ENCODE measurements around the gene MAP7D3. TPM values are rescaled to one million over a fixed set of nuclear protein-coding genes. Genes with fewer than 3 reads are reported as not detected.
"Not testable (repeated sequence)": the region's sequence is repeated elsewhere in the genome, so short reads cannot be mapped to it uniquely, and the experiment has no call there.

MAP7D3 gene
- total RNA-seq = 10 to 100 TPM; 14.3 to 19.8 TPM

GRCh38 chrX:136251041-136251991 is at the start of gene MAP7D3:
MAP7D3 (minus strand) TSS chrX:136251400; CDS start chrX:136251358, 42 bp downstream.
- peak; percentile 56 to 66 for DNase-seq (ENCODE audit: low spot score in 2 of 2)
- no peaks in the 10 kb centered on the region for H3K9me3 Mint-ChIP-seq
- peak; percentile 88 to 95 for ATAC-seq
- H3K36me3 Mint-ChIP-seq = no peaks in the 10 kb centered on the region
- H3K27ac Mint-ChIP-seq = peak within 1 kb of the TSS; percentile 75 to 76

- not testable (repeated sequence) for DNase-seq (ENCODE audit: low spot score in 2 of 2); H3K9me3 Mint-ChIP-seq; H3K27ac Mint-ChIP-seq; H3K36me3 Mint-ChIP-seq; ATAC-seq
These were observed 49.5 kb upstream of the MAP7D3 start, which contains the start of gene ADGRG4 for GRCh38 chrX:136300721-136301120. ADGRG4 (plus strand) TSS chrX:136300963; CDS start chrX:136308778, 7,815 bp downstream.

- Mint-ChIP-seq H3K27ac (no peak overlapping the region), H3K36me3 (no peaks in the 10 kb centered on the region), H3K9me3 (no peaks in the 10 kb centered on the region)
- ATAC-seq (no peak), DNase-seq (ENCODE audit: low spot score in 2 of 2) (no peak)
These were observed 44.2 kb upstream of the MAP7D3 start for GRCh38 chrX:136295380-136295779.

- no peak for ATAC-seq
- H3K36me3 Mint-ChIP-seq = no peaks in the 10 kb centered on the region
These were observed 41.5 kb upstream of the MAP7D3 start for GRCh38 chrX:136292656-136293055.

GRCh38 chrX:136291824-136292223 is 40.6 kb upstream of the MAP7D3 start:
- Mint-ChIP-seq H3K36me3 (no peaks in the 10 kb centered on the region), H3K27ac (no peak overlapping the region), H3K9me3 (no peaks in the 10 kb centered on the region)
- DNase-seq (ENCODE audit: low spot score in 2 of 2) = no peak
- no peak for ATAC-seq

More at GRCh38 chrX:136292656-136293055, 41.5 kb upstream of the MAP7D3 start:
- no peak for DNase-seq (ENCODE audit: low spot score in 2 of 2)
- Mint-ChIP-seq H3K27ac (no peak overlapping the region), H3K9me3 (no peaks in the 10 kb centered on the region)

- not testable (repeated sequence) for DNase-seq (ENCODE audit: low spot score in 2 of 2); H3K36me3 Mint-ChIP-seq; H3K9me3 Mint-ChIP-seq; H3K27ac Mint-ChIP-seq; ATAC-seq
These were observed 35.2 kb upstream of the MAP7D3 start for GRCh38 chrX:136286375-136286774.

- no peaks in the 10 kb centered on the region for H3K36me3 Mint-ChIP-seq
- ATAC-seq = no peak
- H3K9me3 Mint-ChIP-seq = no peaks in the 10 kb centered on the region
- DNase-seq (ENCODE audit: low spot score in 2 of 2) = no peak
- no peak overlapping the region for H3K27ac Mint-ChIP-seq
These were observed 24.4 kb upstream of the MAP7D3 start for GRCh38 chrX:136275553-136275952.

- H3K36me3 Mint-ChIP-seq = no peaks in the 10 kb centered on the region
- no peak overlapping the region for H3K27ac Mint-ChIP-seq
- no peak for ATAC-seq
- DNase-seq (ENCODE audit: low spot score in 2 of 2) = no peak
- H3K9me3 Mint-ChIP-seq = no peaks in the 10 kb centered on the region
These were observed 22.8 kb upstream of the MAP7D3 start for GRCh38 chrX:136273986-136274385.

GRCh38 chrX:136272325-136272724 is 21.1 kb upstream of the MAP7D3 start:
- Mint-ChIP-seq H3K9me3 (no peaks in the 10 kb centered on the region), H3K36me3 (no peaks in the 10 kb centered on the region), H3K27ac (no peak overlapping the region)
- ATAC-seq (no peak), DNase-seq (ENCODE audit: low spot score in 2 of 2) (no peak)

GRCh38 chrX:136271300-136271699 is 20.1 kb upstream of the MAP7D3 start:
- H3K9me3 Mint-ChIP-seq = no peaks in the 10 kb centered on the region
- ATAC-seq (no peak), DNase-seq (ENCODE audit: low spot score in 2 of 2) (no peak)
- no peaks in the 10 kb centered on the region for H3K36me3 Mint-ChIP-seq
- no peak overlapping the region for H3K27ac Mint-ChIP-seq

GRCh38 chrX:136269921-136270320 is 18.7 kb upstream of the MAP7D3 start:
- Mint-ChIP-seq H3K9me3 (no peaks in the 10 kb centered on the region), H3K36me3 (no peaks in the 10 kb centered on the region), H3K27ac (no peak overlapping the region)
- DNase-seq (ENCODE audit: low spot score in 2 of 2) = no peak
- ATAC-seq = no peak

GRCh38 chrX:136268051-136269048 is 17.1 kb upstream of the MAP7D3 start:
- DNase-seq (ENCODE audit: low spot score in 2 of 2) (peak in 1 of 2 donors; percentile 29), ATAC-seq (peak; percentile 47 to 67)
- Mint-ChIP-seq H3K9me3 (no peaks in the 10 kb centered on the region), H3K27ac (no peak overlapping the region), H3K36me3 (no peaks in the 10 kb centered on the region)

- DNase-seq (ENCODE audit: low spot score in 2 of 2) (no peak), ATAC-seq (no peak)
- Mint-ChIP-seq H3K9me3 (no peaks in the 10 kb centered on the region), H3K36me3 (no peaks in the 10 kb centered on the region), H3K27ac (no peak overlapping the region)
These were observed 15.6 kb upstream of the MAP7D3 start for GRCh38 chrX:136266828-136267227.

GRCh38 chrX:136262812-136263315 is 11.7 kb upstream of the MAP7D3 start:
- Mint-ChIP-seq H3K27ac (peak overlapping the region in 1 of 2 donors; percentile 61), H3K9me3 (no peaks in the 10 kb centered on the region), H3K36me3 (no peaks in the 10 kb centered on the region)
- ATAC-seq = no peak
- no peak for DNase-seq (ENCODE audit: low spot score in 2 of 2)

GRCh38 chrX:136262243-136262642 is 11.0 kb upstream of the MAP7D3 start:
- H3K9me3 Mint-ChIP-seq = no peaks in the 10 kb centered on the region
- no peaks in the 10 kb centered on the region for H3K36me3 Mint-ChIP-seq
- no peak overlapping the region for H3K27ac Mint-ChIP-seq
- DNase-seq (ENCODE audit: low spot score in 2 of 2) (no peak), ATAC-seq (no peak)

- Mint-ChIP-seq H3K36me3 (no peaks in the 10 kb centered on the region), H3K9me3 (no peaks in the 10 kb centered on the region), H3K27ac (no peak overlapping the region)
- no peak for DNase-seq (ENCODE audit: low spot score in 2 of 2)
- ATAC-seq = no peak
These were observed 10.1 kb upstream of the MAP7D3 start for GRCh38 chrX:136261321-136261720.

GRCh38 chrX:136260776-136261175 is 9.6 kb upstream of the MAP7D3 start:
- H3K9me3 Mint-ChIP-seq = no peaks in the 10 kb centered on the region
- H3K36me3 Mint-ChIP-seq = no peaks in the 10 kb centered on the region
- DNase-seq (ENCODE audit: low spot score in 2 of 2) (no peak), ATAC-seq (no peak)
- no peak overlapping the region for H3K27ac Mint-ChIP-seq

Data from activated naive CD4-positive, alpha-beta T cell treated with anti-CD3 and anti-CD28 coated beads, Interleukin-2, amount 50 U/mL, for 72 hours (primary cell).